Activated naive CD4-positive, alpha-beta T cell treated with anti-CD3 and anti-CD28 coated beads, Interleukin-2, amount 10 ng/mL, durations not matched to agents 7 days and 5 days (primary cell): ENCODE results near the gene HIGD1C.
A peak's percentile ranks its signal among the peaks of the same experiment; 100 is the strongest.

Experiments used
- CTCF ChIA-PET: fragments of 350-600 bp; sonication (Branson Sonifier 250); formaldehyde crosslinking; loops from one replicate; lab custom pipeline; 2021; ENCODE audit warnings: antibody characterized with exemption; lab: Charles Lee
- DNase-seq: peaks from one replicate; pipeline ENCODE4 v3.0.0-alpha.2; 2020
- H3K27ac Mint-ChIP-seq: one replicate; pipeline ENCODE4 v1.8.0; 2021; ENCODE audit warnings: mild to moderate bottlenecking, moderate library complexity, mixed read lengths
- H3K27me3 Mint-ChIP-seq: one replicate; pipeline ENCODE4 v1.8.0; 2021; ENCODE audit warnings: mild to moderate bottlenecking, mixed read lengths
- H3K36me3 Mint-ChIP-seq: one replicate; pipeline ENCODE4 v1.8.0; 2021; ENCODE audit warnings: mixed read lengths
- H3K4me1 Mint-ChIP-seq: one replicate; pipeline ENCODE4 v1.8.0; 2021; ENCODE audit warnings: mixed read lengths
- H3K4me3 Mint-ChIP-seq: one replicate; pipeline ENCODE4 v1.8.0; 2021; ENCODE audit warnings: mild to moderate bottlenecking, moderate library complexity, mixed read lengths
- H3K9me3 Mint-ChIP-seq: one replicate; pipeline ENCODE4 v1.8.0; 2021; ENCODE audit warnings: mixed read lengths

Gene HIGD1C

DNA sequence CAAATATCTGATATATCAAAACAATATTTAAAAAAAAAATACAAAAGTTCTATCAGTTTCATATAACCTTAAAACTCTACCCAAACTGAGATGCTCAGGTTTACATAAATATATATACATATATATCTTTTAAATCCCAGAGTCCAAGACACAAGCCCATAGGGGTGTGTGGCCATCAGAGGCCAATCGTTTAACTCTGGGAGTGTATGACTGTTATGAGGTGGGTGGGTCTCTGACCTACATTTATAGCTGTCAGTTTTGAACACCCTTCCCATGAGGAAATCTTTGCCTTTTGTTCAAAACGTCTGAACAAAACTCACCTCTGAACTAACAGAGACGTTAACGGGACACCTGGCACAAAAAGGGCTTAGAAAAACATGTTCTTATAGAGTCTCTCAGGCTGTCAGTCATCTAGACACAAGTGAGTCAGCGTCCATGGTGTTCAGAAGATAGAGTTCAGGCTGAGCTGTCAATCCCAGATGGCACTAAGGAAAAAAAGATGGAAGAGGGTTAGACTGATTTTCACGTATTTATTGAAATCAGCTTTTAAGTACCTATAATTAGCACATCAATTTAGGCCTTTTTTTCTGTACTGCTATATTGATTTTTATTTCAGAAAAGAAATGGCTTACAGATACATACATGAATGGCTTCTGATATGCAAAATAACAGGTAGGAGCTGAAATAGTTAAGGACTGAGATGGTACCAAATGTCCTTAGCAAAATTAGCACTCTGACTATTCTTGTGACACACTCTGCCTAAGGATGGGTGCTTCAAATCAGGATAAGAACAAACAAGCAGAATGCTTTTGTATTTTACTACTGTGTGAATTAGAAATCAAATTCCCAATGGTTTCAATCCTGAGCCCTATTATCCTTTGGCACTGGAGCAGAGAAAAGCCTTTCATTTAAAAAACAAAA lies 29.2 kb downstream of the HIGD1C start:
- H3K36me3 Mint-ChIP-seq: peaks cover 28% of the 10 kb centered on the region
- CTCF ChIA-PET: no interaction called here
- H3K4me1 Mint-ChIP-seq: peaks cover 24% of the 10 kb centered on the region
- no peaks in the 10 kb centered on the region for H3K9me3 Mint-ChIP-seq
- no peak overlapping the region for H3K4me3 Mint-ChIP-seq
- H3K27me3 Mint-ChIP-seq: no peaks in the 10 kb centered on the region
- no peak for DNase-seq
- no peak overlapping the region for H3K27ac Mint-ChIP-seq

DNA sequence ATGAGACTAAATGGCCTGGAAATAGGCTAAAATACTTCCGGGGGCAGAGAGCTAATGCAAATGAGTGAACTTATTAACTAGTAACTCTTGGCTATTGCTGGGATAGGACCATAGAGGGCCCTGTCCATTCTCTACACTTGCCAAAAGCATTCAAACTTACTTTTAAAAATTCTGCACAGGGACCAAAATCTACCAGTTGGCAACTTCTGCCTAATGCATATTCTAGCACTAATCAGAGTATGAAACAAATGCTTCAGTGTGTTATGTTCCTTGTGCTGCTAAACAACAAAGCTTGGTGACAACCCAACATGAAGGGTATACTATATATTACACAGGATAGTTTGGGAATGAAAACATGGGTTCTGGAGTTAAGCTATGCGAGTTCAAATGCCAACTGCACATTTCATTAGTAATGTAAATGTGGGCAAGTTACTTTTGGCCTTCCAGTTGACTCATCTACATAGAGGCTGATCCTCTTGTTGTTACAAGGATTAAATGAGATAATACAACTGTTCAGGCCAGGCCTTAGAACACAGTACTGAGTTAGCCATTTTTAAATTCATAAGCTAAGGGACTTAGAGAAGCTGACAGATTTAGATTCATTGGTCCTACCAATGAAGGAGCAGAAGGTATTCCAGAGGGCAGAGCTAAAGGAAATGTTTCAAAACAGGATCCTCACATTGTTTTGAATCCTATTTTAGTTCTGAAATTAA lies 32.4 kb downstream of the HIGD1C start:
- Mint-ChIP-seq H3K4me3 (no peak overlapping the region), H3K4me1 (peaks cover 18% of the 10 kb centered on the region)

DNA sequence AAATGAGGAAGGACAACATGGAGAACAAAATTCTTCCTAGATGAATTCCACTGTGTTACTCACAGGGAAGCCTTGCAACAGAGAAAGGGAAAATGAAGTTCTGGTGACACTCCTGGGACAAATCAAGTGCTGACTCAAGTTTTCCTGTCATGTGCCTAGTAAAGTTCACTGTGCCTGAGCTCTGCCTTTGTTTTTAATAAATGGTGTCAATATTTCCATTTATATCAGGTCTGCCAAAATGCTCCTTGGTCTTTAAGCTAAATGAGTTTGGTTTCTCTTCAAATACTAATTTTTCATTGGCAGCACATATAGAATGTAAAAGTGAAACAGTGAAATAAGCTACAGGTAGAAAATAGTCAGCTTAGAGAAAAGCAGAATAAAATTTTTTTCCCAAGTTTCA lies 33.0 kb downstream of the HIGD1C start:
- no peak overlapping the region for H3K27ac Mint-ChIP-seq
- CTCF ChIA-PET: interaction anchor here (1.3 to 5.6 kb wide), 5 partner anchors 23 to 219 kb away, joined by 3 to 52 read pairs (median 14); partner anchors contain the start of gene ATF1
- no peaks in the 10 kb centered on the region for H3K27me3 Mint-ChIP-seq
- no peak overlapping the region for H3K4me3 Mint-ChIP-seq
- H3K36me3 Mint-ChIP-seq: peaks cover 18% of the 10 kb centered on the region
- DNase-seq: no peak
- no peaks in the 10 kb centered on the region for H3K9me3 Mint-ChIP-seq
- peaks cover 12% of the 10 kb centered on the region for H3K4me1 Mint-ChIP-seq

More for the DNA sequence above, 32.4 kb downstream of the HIGD1C start:
- no peaks in the 10 kb centered on the region for H3K27me3 Mint-ChIP-seq
- H3K36me3 Mint-ChIP-seq: peaks cover 19% of the 10 kb centered on the region
- DNase-seq: no peak
- CTCF ChIA-PET: interaction anchor here (1.4 to 5.6 kb wide), 3 partner anchors 44 to 219 kb away, joined by 3 to 52 read pairs (median 45); partner anchors contain the start of gene ATF1
- no peak overlapping the region for H3K27ac Mint-ChIP-seq
- no peaks in the 10 kb centered on the region for H3K9me3 Mint-ChIP-seq

DNA sequence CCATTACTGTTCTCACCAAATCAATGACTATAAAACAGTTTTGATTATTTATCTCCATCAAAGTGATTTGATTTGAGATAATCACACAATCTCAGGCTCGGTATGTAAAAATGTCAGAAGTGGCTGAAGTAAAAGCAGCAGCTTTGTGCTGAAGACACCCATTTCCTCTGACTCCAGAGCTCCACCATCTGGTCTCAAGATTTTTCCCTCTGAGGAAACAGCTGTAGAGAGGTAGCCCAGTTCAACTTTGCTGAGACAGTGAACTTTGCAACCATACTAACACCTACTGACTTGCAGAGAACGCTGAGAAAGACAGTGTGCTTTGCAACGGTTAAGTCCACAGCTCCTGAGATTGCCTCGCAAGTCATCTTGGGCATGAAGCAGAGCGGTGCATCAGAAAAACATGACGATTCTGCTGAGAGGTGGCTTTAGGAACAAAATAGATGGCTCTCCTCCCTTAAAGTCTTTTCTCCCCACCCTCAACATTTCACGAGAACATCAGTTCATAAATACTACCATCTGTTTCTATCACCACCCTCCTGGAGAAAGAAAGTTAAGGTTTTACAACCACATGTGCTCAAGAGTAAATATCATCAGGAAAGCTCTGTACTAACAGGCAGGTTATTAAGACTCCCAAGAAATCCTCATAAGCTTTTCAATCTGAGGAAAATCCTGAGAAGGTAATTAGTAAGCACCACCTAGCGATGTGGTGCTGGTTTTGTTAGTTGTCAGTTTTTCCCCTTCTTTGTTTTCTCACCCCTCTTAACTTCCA lies 34.8 kb downstream of the HIGD1C start:
- Mint-ChIP-seq H3K9me3 (no peaks in the 10 kb centered on the region), H3K36me3 (peaks cover 23% of the 10 kb centered on the region), H3K27ac (no peak overlapping the region), H3K4me1 (peaks cover 8% of the 10 kb centered on the region), H3K27me3 (no peaks in the 10 kb centered on the region), H3K4me3 (no peak overlapping the region)
- peak; percentile 54 for DNase-seq
- CTCF ChIA-PET: interaction anchor here (0.7 to 5.6 kb wide), 13 partner anchors 12 to 266 kb away, joined by 3 to 52 read pairs (median 7); partner anchors contain the start of genes ATF1 and SLC11A2

DNA sequence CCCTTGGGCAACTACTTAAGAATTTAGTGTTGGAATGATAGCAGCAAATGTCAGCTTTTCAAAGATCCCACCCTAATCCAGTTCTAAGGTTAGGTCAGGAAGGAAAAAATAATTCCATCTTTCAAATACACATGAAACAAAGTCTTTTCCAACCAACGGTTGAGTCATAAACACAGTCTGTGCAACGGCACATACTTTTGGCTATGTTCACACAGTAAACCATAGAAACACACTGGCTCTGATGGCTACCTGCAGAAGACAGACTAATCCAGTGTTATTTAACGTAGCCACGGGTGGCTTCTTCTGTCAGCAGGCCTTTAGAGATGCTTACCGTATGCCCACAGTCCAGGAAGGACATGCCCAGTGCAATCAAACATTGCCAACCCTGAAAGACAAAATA lies 35.7 kb downstream of the HIGD1C start:
- Mint-ChIP-seq H3K27me3 (no peaks in the 10 kb centered on the region), H3K36me3 (peaks cover 23% of the 10 kb centered on the region), H3K4me1 (peaks cover 8% of the 10 kb centered on the region), H3K9me3 (no peaks in the 10 kb centered on the region), H3K4me3 (no peak overlapping the region), H3K27ac (no peak overlapping the region)
- CTCF ChIA-PET: interaction anchor here (1.3 to 5.6 kb wide), 7 partner anchors 11 to 222 kb away, joined by 4 to 52 read pairs (median 11); partner anchors contain the start of genes ATF1 and SLC11A2
- DNase-seq: no peak

DNA sequence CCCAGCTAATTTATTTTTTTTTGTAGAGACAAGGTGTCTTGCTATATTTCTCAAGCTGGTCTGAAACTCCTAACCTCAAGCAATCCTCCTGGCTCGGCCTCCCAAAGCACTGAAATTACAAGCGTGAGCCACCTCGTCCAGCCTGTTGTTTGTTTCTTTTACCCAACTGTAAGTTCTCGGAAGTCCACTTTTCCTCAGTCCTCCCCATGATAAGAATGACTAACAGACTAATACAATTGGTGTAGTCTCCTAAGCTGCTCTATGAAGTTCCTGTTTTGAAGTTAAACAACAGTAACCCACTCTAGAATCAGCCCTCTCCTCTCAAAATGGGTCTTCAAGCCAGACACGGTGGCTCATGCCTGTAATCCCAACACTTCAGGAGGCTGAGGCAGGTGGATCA lies 36.5 kb downstream of the HIGD1C start:
- DNase-seq: no peak
- peaks cover 8% of the 10 kb centered on the region for H3K4me1 Mint-ChIP-seq
- CTCF ChIA-PET: interaction anchor here (3.3 to 5.6 kb wide), 2 partner anchors 10 to 223 kb away, joined by 11 to 52 read pairs; partner anchors contain the start of gene ATF1
- H3K27me3 Mint-ChIP-seq: no peaks in the 10 kb centered on the region
- H3K9me3 Mint-ChIP-seq: no peaks in the 10 kb centered on the region
- peaks cover 23% of the 10 kb centered on the region for H3K36me3 Mint-ChIP-seq
- no peak overlapping the region for H3K4me3 Mint-ChIP-seq
- H3K27ac Mint-ChIP-seq: no peak overlapping the region

DNA sequence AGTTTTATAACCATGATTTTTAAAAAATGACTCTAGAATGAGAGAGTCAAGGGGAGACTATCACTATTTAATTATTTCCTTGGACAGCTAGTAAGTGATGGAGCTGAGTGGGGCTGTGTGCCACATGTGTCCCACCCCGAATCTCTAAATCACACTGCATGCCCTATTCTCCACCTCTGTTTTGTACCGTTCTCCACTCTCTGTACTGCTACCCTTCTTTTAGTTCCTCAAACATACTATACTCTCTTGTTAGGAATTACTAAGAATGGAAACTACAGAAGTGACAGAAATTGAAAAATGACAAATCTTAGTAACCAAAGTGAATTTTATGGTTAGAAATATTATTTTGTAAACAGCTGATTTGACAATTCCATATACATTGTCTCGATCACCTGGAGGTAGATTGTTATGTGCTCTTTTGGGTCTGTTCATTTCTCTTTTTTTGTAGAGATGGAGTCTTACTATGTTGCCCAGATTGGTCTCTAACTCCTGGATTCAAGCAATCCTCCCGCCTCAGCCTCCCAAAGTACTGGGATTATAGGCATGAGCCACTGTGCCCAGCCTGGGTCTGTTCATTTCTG lies 37.9 kb downstream of the HIGD1C start:
- Mint-ChIP-seq H3K4me1 (peaks cover 8% of the 10 kb centered on the region), H3K9me3 (no peaks in the 10 kb centered on the region), H3K36me3 (peaks cover 31% of the 10 kb centered on the region), H3K27ac (no peak overlapping the region), H3K4me3 (no peak overlapping the region), H3K27me3 (no peaks in the 10 kb centered on the region)
- DNase-seq: no peak
- CTCF ChIA-PET: no interaction called here

DNA sequence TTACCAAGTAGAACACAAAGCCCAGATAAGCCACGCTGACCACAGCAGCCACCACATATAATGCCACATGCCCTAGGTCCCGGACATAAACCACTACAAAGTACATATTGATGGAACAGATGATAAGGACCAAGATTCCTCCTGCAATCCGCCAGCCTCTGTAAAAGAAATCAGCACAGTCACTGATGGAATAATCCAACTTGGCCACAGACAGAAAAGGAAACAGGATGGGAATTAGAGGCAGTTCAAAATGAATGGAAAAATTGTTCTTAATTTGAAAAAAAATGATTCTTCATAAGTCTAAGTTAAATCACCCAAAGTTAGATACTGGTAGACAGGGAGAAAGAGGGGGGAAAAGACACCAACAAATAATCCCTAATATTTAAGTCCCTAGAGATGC lies 38.4 kb downstream of the HIGD1C start:
- CTCF ChIA-PET: no interaction called here
- H3K4me1 Mint-ChIP-seq: peaks cover 8% of the 10 kb centered on the region
- no peaks in the 10 kb centered on the region for H3K9me3 Mint-ChIP-seq
- H3K27ac Mint-ChIP-seq: no peak overlapping the region
- H3K27me3 Mint-ChIP-seq: no peaks in the 10 kb centered on the region
- no peak for DNase-seq
- H3K4me3 Mint-ChIP-seq: no peak overlapping the region
- H3K36me3 Mint-ChIP-seq: peaks cover 35% of the 10 kb centered on the region

DNA sequence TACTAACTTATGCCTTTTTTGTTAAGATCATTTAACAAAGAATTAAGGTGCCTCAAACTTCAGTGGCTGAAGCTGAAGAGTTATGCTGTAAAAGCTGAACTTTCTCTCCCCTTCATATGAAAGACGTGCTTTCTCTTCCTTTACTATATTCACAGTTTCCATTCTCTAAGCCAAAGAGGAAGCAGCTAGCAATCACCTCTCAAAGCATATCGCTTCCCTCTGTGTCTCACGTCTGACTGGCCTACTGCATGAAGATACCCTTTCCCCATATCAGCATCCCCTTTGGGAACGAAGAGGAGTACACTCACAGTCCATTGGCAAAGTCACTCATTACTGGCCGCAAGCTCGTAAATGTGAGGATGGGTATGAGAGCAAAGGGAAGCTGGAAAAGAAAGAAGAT lies 38.9 kb downstream of the HIGD1C start:
- H3K4me3 Mint-ChIP-seq: no peak overlapping the region
- no peaks in the 10 kb centered on the region for H3K9me3 Mint-ChIP-seq
- H3K27ac Mint-ChIP-seq: peak overlapping the region; percentile 16
- H3K36me3 Mint-ChIP-seq: peaks cover 35% of the 10 kb centered on the region
- no peak for DNase-seq
- CTCF ChIA-PET: interaction anchor here (1.1 kb wide), 1 partner anchor 350 kb away, joined by 3 read pairs; no protein-coding TSS in a partner anchor
- H3K4me1 Mint-ChIP-seq: peaks cover 8% of the 10 kb centered on the region
- H3K27me3 Mint-ChIP-seq: no peaks in the 10 kb centered on the region

DNA sequence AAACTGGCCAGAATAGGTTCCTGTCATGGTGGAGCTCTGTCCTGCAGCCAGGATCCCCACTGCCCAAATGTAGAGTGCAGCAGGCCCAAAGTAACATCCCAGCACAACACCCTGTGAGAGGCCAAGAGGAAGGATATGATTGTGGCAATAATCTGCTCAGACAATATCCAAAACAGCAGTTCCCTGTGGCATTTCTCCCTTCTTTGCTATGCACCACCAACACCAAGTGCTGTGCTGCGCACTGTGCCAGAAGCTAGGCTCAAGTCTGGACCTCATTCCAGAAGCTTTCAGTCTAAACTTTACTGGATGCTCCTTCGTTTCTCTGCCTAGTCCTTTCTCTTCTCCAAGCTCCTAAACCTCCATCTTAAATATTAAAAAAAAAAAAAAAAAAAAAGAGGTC lies 40.5 kb downstream of the HIGD1C start:
- CTCF ChIA-PET: interaction anchor here (0.5 to 0.6 kb wide), 2 partner anchors 236 to 967 kb away, joined by 3 read pairs; partner anchors contain the start of gene RACGAP1
- DNase-seq: no peak
- peak overlapping the region; percentile 47 for H3K27ac Mint-ChIP-seq
- H3K4me1 Mint-ChIP-seq: no peaks in the 10 kb centered on the region
- no peaks in the 10 kb centered on the region for H3K9me3 Mint-ChIP-seq
- no peaks in the 10 kb centered on the region for H3K27me3 Mint-ChIP-seq
- peaks cover 42% of the 10 kb centered on the region for H3K36me3 Mint-ChIP-seq
- no peak overlapping the region for H3K4me3 Mint-ChIP-seq

DNA sequence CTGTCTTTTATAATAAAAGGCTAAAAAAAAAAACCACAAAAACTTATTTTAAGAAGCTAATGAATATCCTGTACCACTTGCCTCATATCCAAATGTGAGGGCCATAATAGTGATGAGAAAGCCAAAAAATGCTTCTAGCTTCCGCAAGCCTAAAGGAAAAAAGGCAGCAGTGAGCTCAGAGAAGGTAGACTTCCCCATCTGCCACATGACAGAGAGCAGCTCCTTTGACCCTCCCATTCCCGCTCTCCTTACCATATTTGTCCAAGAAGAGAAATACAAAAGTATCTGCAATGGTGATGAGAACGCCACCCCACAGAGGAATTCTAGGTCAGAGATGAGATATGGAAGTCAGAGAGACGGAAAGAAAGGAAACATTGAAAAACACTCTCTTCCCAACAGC lies 46.7 kb downstream of the HIGD1C start:
- DNase-seq: no peak
- Mint-ChIP-seq H3K9me3 (no peaks in the 10 kb centered on the region), H3K27ac (no peak overlapping the region), H3K4me1 (no peaks in the 10 kb centered on the region), H3K4me3 (no peak overlapping the region), H3K27me3 (no peaks in the 10 kb centered on the region), H3K36me3 (peaks cover 35% of the 10 kb centered on the region)
- CTCF ChIA-PET: interaction anchor here (1.0 to 3.7 kb wide), 3 partner anchors 10 to 27 kb away, joined by 3 to 11 read pairs (median 5); partner anchors contain the start of gene SLC11A2

DNA sequence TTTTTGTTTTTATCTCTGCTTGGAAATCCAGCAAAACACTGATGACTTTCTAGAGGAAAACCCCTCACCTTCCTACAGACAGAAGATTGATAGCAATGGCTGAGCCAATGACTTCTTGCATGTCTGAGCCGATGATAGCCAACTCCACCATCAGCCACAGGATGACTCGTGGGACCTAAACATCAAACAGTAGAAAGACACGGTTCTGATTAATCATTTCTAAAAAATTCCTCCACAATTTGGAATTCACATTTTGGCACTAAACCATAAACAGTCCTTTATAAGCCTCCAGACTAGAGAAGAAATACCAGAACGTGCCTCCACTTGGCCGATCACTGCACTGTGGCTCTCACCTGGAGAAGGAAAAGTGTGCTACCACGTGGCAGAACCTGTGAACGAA lies 47.9 kb downstream of the HIGD1C start:
- H3K36me3 Mint-ChIP-seq: peaks cover 36% of the 10 kb centered on the region
- no peak overlapping the region for H3K4me3 Mint-ChIP-seq
- DNase-seq: no peak
- no peak overlapping the region for H3K27ac Mint-ChIP-seq
- H3K4me1 Mint-ChIP-seq: no peaks in the 10 kb centered on the region
- no peaks in the 10 kb centered on the region for H3K9me3 Mint-ChIP-seq
- no peaks in the 10 kb centered on the region for H3K27me3 Mint-ChIP-seq
- CTCF ChIA-PET: interaction anchor here (1.7 to 3.7 kb wide), 2 partner anchors 9 to 13 kb away, joined by 5 to 11 read pairs; no protein-coding TSS in a partner anchor

DNA sequence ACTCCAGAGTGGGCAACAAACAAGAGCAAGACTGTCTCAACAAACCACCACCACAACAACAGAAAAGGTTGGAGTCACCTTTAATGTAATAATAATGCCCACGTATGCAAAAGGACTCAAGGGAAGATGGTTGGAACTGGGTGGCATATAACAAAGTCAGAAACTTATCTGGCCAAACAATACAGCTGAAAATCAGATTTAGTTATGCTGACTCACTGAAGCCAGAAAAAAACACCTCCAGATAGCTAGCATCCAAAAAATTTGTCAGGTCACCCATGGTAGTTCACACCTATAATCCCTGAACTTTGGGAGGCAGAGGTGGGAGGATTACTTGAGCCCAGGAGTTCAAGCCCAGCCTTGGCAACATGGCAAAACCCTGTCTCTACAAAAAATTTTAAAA lies 49.5 kb downstream of the HIGD1C start:
- H3K36me3 Mint-ChIP-seq: peaks cover 36% of the 10 kb centered on the region
- CTCF ChIA-PET: no interaction called here
- no peak for DNase-seq
- H3K27me3 Mint-ChIP-seq: no peaks in the 10 kb centered on the region
- no peaks in the 10 kb centered on the region for H3K4me1 Mint-ChIP-seq
- no peak overlapping the region for H3K27ac Mint-ChIP-seq
- no peak overlapping the region for H3K4me3 Mint-ChIP-seq
- H3K9me3 Mint-ChIP-seq: no peaks in the 10 kb centered on the region
